Endothelial cell of umbilical vein (primary cell): ENCODE results near the gene IL9. TPM values are rescaled to one million over a fixed set of nuclear protein-coding genes. Genes with fewer than 3 reads are reported as not detected.

ENCODE experiments used
- BruUV-seq: library from RNA; stranded (reverse); fragments of 400-500 nt; replicated peaks from 2 replicates; lab custom pipeline; 2021; lab: Mats Ljungman, UMichigan
- CTCF ChIA-PET: fragments of 300-600, 350-600 bp; sonication (Branson Sonifier 250); formaldehyde crosslinking; loops from one replicate; lab custom pipeline; 2021; ENCODE audit warnings: antibody characterized with exemption, inconsistent platforms; lab: Charles Lee
- POLR2A ChIA-PET: fragments of 300-600, 350-600 bp; sonication (Branson Sonifier 250); formaldehyde crosslinking; loops from one replicate; lab custom pipeline; 2021; ENCODE audit warnings: antibody characterized with exemption, inconsistent platforms; lab: Charles Lee
- DNase-seq: peaks from one replicate; pipeline ENCODE4 v3.0.0-alpha.2; 2011; ENCODE audit warnings: low read depth, low spot score
- FAIRE-seq: peaks from 2 replicates; lab custom pipeline; 2011; peaks lifted over from hg19 to GRCh38; lab: Jason Lieb, UNC
- H2AFZ ChIP-seq: 2 replicates; pipeline ENCODE4 v1.6.0; 2012; ENCODE audit warnings: low read depth, low read length, control low read depth, inconsistent platforms
- H3K27ac ChIP-seq: 2 replicates; pipeline ENCODE4 v1.5.1; 2011; ENCODE audit warnings: low read depth, mild to moderate bottlenecking, control low read depth, low read length, moderate library complexity; ENCODE audit not compliant: insufficient read depth
- H3K27me3 ChIP-seq, 2 experiments: 2 replicates each; pipeline versions ENCODE4 v1.6.0 to v1.6.1; 2011; ENCODE audit warnings: low read length in 2 of 2, mixed read lengths in 1 of 2; ENCODE audit not compliant: control insufficient read depth in 2 of 2, insufficient read depth in 2 of 2
- H3K36me3 ChIP-seq, 2 experiments: 2 replicates in 1 of 2; 3 replicates in 1 of 2; pipeline ENCODE4 v1.5.1; 2011; ENCODE audit warnings: low read length in 2 of 2, mild to moderate bottlenecking in 1 of 2, moderate library complexity in 1 of 2; ENCODE audit not compliant: control insufficient read depth in 2 of 2, insufficient read depth in 2 of 2; ENCODE audit errors: extremely low read depth in 1 of 2
- H3K4me1 ChIP-seq: 3 replicates; pipeline ENCODE4 v1.5.1; 2011; ENCODE audit warnings: mild to moderate bottlenecking, low read length; ENCODE audit not compliant: control insufficient read depth, insufficient read depth; ENCODE audit errors: extremely low read depth
- H3K4me2 ChIP-seq: 2 replicates; pipeline ENCODE4 v1.6.1; 2011; ENCODE audit warnings: low read length, control low read depth, mixed read lengths; ENCODE audit not compliant: insufficient read depth
- H3K4me3 ChIP-seq, 3 experiments: fragments of 200-600 bp in 1 of 3; sonication (generic), shearing (Covaris generic) in 1 of 3; replicated peaks in 1 of 3; 2 replicates each; pipeline ENCODE4 v1.5.1; 2011 to 2016; ENCODE audit warnings: control low read depth in 3 of 3, low read length in 3 of 3, mild to moderate bottlenecking in 2 of 3, inconsistent platforms in 1 of 3, low read depth in 1 of 3, moderate library complexity in 1 of 3; ENCODE audit not compliant: insufficient read depth in 1 of 3
- H3K79me2 ChIP-seq: 2 replicates; pipeline ENCODE4 v1.6.0; 2012; ENCODE audit warnings: low read length, inconsistent platforms; ENCODE audit not compliant: control insufficient read depth, insufficient read depth
- H3K9ac ChIP-seq: replicated peaks from 2 replicates; pipeline ENCODE3; 2011; ENCODE audit warnings: low read length, control low read depth; ENCODE audit not compliant: insufficient read depth; ENCODE audit errors: extremely low read depth
- H3K9me1 ChIP-seq: replicated peaks from 3 replicates; pipeline ENCODE4 v1.6.0; 2011; ENCODE audit warnings: mild to moderate bottlenecking, low read length; ENCODE audit not compliant: control insufficient read depth, insufficient read depth; ENCODE audit errors: extremely low read depth
- H3K9me3 ChIP-seq: replicated peaks from 2 replicates; pipeline ENCODE4 v1.5.1; 2012; ENCODE audit warnings: low read length, inconsistent platforms; ENCODE audit not compliant: control insufficient read depth, insufficient read depth
- H4K20me1 ChIP-seq: replicated peaks from 2 replicates; pipeline ENCODE3; 2011; ENCODE audit warnings: mild to moderate bottlenecking, low read length; ENCODE audit not compliant: control insufficient read depth, insufficient read depth; ENCODE audit errors: extremely low read depth
- EZH2 ChIP-seq: IDR thresholded peaks from 2 replicates; pipeline ENCODE4 v1.6.1; 2012; ENCODE audit warnings: borderline replicate concordance, low read depth, mild to moderate bottlenecking, moderate library complexity, low read length, inconsistent platforms; ENCODE audit not compliant: severe bottlenecking
- FOS ChIP-seq: IDR thresholded peaks from 2 replicates; pipeline ENCODE4 v1.6.1; 2011; ENCODE audit warnings: mild to moderate bottlenecking, low read length, moderate library complexity, borderline replicate concordance; ENCODE audit not compliant: insufficient read depth
- GATA2 ChIP-seq: IDR thresholded peaks from 2 replicates; pipeline ENCODE4 v1.7.0; 2011; ENCODE audit warnings: low read depth, mild to moderate bottlenecking, moderate library complexity, mixed read lengths, low read length; ENCODE audit not compliant: insufficient read length, insufficient read depth
- JUN ChIP-seq: IDR thresholded peaks from 2 replicates; pipeline ENCODE4 v1.6.1; 2011; ENCODE audit warnings: borderline replicate concordance, low read depth; ENCODE audit not compliant: insufficient read length, insufficient read depth
- MYC ChIP-seq: IDR thresholded peaks from one replicate; pipeline ENCODE4 v1.6.1; 2011; ENCODE audit warnings: mild to moderate bottlenecking, low read depth, low read length
- POLR2A ChIP-seq: IDR thresholded peaks from 2 replicates; pipeline ENCODE4 v1.6.1; 2012; ENCODE audit warnings: low read depth, mild to moderate bottlenecking, control low read depth, low read length
- POLR2AphosphoS5 ChIP-seq: IDR thresholded peaks from 2 replicates; pipeline ENCODE4 v1.6.1; 2012; ENCODE audit warnings: low read depth, mild to moderate bottlenecking, control low read depth, low read length, moderate library complexity; ENCODE audit not compliant: insufficient read depth
- dilution Hi-C: fragments of 300-500 bp; cut with MboI; formaldehyde crosslinking; loops from one replicate; pipeline ENCODE4 v1.15.0; 2019; ENCODE audit warnings: low sequenced_read_pairs; ENCODE audit not compliant: extremely low pct_ligation_motif_present
- intact Hi-C: fragments of 100-400 bp; cut with micrococcal nuclease; formaldehyde crosslinking; loops from one replicate; pipeline ENCODE4 v1.10.0; 2022
- polyA plus RNA-seq, 4 experiments: library from polyadenylated mRNA; depleted of rRNA in 3 of 4; stranded (reverse) in 3 of 4; unstranded in 1 of 4; fragments of >200 nt; gene quantifications; 2 replicates each; pipeline versions ENCODE4 v1.2.1 to v1.2.3, GENCODE V29; 2011 to 2012; ENCODE audit warnings: missing spikeins in 1 of 4
- total RNA-seq: library from RNA; stranded (reverse); gene quantifications from 2 replicates; pipeline ENCODE4 v1.2.3, GENCODE V29; 2021
- TF ChIP-seq, protein P1 (sequence below), 2 donors: IDR thresholded peaks; 1 replicate in 1 of 2; 2 replicates in 1 of 2; pipeline ENCODE4 v1.5.1; 2011; ENCODE audit warnings: low read length in 2 of 2, mild to moderate bottlenecking in 2 of 2, moderate library complexity in 2 of 2, control low read depth in 1 of 2, inconsistent platforms in 1 of 2, low read depth in 1 of 2; ENCODE audit not compliant: insufficient read depth in 1 of 2; ENCODE audit errors: extremely low read depth in 1 of 2
- TF ChIP-seq, protein P2 (sequence below): IDR thresholded peaks from 2 replicates; pipeline ENCODE4 v1.6.1; 2011; ENCODE audit not compliant: insufficient read depth, insufficient read length

The IL9 gene
- total and polyA plus RNA-seq, 2 donors (not counting 3 experiments of a cell fraction or from before 2014, with no cell fraction given): not detected

DNA sequence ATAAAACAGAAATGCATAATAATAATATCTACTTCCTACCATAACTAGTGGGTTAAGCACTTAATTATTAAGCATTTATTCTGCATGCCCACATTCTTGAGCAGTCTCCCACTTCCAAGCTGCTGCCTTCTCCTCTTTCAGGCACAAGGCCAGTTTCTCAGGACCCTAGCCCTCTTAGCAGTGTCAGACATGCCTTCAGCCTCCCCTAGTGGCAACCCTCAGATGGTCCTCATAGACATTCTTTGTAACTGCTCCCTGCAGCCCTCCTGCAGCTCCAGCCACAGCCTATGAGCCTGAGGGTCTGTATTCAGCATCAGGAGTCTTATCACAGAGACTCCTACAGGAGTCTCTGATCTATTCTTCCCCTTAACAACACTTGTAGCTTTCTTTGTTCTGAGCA, 3.9 kb downstream of the IL9 start:
- no peak overlapping the region for H3K27ac ChIP-seq
- no peak overlapping the region for H3K9ac ChIP-seq
- H3K4me2 ChIP-seq: no peak overlapping the region
- intact Hi-C loops: no loop called here
- DNase-seq: no peak
- ChIA-PET POLR2A (no interaction called here), CTCF (interaction anchor here (1.2 to 5.4 kb wide), 4 partner anchors 9 to 190 kb away, joined by 3 to 52 read pairs (median 4); no protein-coding TSS in a partner anchor)
- H2AFZ ChIP-seq: no peak overlapping the region
- no peaks in the 10 kb centered on the region for H3K4me1 ChIP-seq
- BruUV-seq: no TSS peak
- H3K9me3 ChIP-seq: no peaks in the 10 kb centered on the region
- H3K36me3 ChIP-seq: no peaks in the 10 kb centered on the region
- H3K27me3 ChIP-seq: peaks cover 6 to 9% of the 10 kb centered on the region in 2 experiments
- no peaks in the 10 kb centered on the region for H4K20me1 ChIP-seq
- dilution Hi-C loops: no loop called here
- FAIRE-seq: no peak
- TF ChIP-seq, protein P1, sequence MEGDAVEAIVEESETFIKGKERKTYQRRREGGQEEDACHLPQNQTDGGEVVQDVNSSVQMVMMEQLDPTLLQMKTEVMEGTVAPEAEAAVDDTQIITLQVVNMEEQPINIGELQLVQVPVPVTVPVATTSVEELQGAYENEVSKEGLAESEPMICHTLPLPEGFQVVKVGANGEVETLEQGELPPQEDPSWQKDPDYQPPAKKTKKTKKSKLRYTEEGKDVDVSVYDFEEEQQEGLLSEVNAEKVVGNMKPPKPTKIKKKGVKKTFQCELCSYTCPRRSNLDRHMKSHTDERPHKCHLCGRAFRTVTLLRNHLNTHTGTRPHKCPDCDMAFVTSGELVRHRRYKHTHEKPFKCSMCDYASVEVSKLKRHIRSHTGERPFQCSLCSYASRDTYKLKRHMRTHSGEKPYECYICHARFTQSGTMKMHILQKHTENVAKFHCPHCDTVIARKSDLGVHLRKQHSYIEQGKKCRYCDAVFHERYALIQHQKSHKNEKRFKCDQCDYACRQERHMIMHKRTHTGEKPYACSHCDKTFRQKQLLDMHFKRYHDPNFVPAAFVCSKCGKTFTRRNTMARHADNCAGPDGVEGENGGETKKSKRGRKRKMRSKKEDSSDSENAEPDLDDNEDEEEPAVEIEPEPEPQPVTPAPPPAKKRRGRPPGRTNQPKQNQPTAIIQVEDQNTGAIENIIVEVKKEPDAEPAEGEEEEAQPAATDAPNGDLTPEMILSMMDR (IDR thresholded peaks at IDR 0.05; ENCODE audit: extremely low read depth in 1 of 2, insufficient read depth in 1 of 2, low read depth in 1 of 2, low read length in 2 of 2): peak in 1 of 2 donors; percentile 11
- TF ChIP-seq EZH2: no peak
- no peaks in the 10 kb centered on the region for H3K9me1 ChIP-seq
- no peaks in the 10 kb centered on the region for H3K79me2 ChIP-seq
- H3K4me3 ChIP-seq: no peak overlapping the region

DNA sequence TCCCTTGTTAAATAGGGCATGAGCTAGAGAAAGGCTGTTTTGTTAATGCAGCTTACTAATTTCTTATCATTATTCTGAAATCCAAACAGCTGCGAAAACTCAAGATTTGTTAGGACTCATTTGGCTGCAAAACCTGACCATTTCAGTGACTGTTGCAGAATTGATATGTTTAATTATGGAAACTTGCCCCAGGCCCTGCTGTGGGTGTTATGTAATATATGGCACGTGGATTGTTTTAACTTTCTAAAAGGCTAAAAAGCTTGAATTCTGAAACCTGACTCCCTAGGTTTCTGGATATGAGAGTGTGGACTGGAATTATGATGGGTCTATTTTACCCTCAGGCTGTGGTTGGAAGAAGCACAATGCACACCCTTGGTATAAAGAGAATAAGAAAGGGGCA, 4.4 kb downstream of the IL9 start:
- Histone ChIP-seq H3K9me3 (no peaks in the 10 kb centered on the region), H3K27ac (no peak overlapping the region), H2AFZ (no peak overlapping the region), H4K20me1 (no peaks in the 10 kb centered on the region), H3K27me3 (peaks cover 6 to 9% of the 10 kb centered on the region in 2 experiments), H3K4me1 (no peaks in the 10 kb centered on the region), H3K9me1 (no peaks in the 10 kb centered on the region), H3K4me3 (no peak overlapping the region), H3K4me2 (no peak overlapping the region), H3K36me3 (no peaks in the 10 kb centered on the region), H3K79me2 (no peaks in the 10 kb centered on the region), H3K9ac (no peak overlapping the region)
- dilution Hi-C loops (no loop called here), intact Hi-C loops (no loop called here)
- FAIRE-seq: no peak
- ChIA-PET POLR2A (interaction anchor here (0.7 kb wide), 1 partner anchor 911 kb away, joined by 3 read pairs; no protein-coding TSS in a partner anchor), CTCF (interaction anchor here (0.7 to 5.4 kb wide), 6 partner anchors 9 to 322 kb away, joined by 3 to 52 read pairs (median 4); no protein-coding TSS in a partner anchor)
- no TSS peak for BruUV-seq
- DNase-seq: no peak
- TF ChIP-seq JUN (no peak), GATA2 (no peak), POLR2AphosphoS5 (no peak), FOS (no peak), EZH2 (no peak), POLR2A (no peak), MYC (no peak)
- TF ChIP-seq, protein P2, sequence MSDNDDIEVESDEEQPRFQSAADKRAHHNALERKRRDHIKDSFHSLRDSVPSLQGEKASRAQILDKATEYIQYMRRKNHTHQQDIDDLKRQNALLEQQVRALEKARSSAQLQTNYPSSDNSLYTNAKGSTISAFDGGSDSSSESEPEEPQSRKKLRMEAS: no peak
- TF ChIP-seq, protein P1 (IDR thresholded peaks at IDR 0.05; ENCODE audit: extremely low read depth in 1 of 2, insufficient read depth in 1 of 2, low read depth in 1 of 2, low read length in 2 of 2): no peak
